Activated CD4-positive, alpha-beta memory T cell treated with anti-CD3 and anti-CD28 coated beads for 36 hours (primary cell): ENCODE results near the gene C12orf75. TPM values are rescaled to one million over a fixed set of nuclear protein-coding genes. Genes with fewer than 3 reads are reported as not detected.
"Not testable (repeated sequence)": the region's sequence is repeated elsewhere in the genome, so short reads cannot be mapped to it uniquely, and the experiment has no call there.

Experiments
- CTCF ChIA-PET: fragments of 350-600 bp; sonication (Branson Sonifier 250); formaldehyde crosslinking; loops from one replicate; lab custom pipeline; 2021; ENCODE audit warnings: antibody characterized with exemption, inconsistent platforms; lab: Charles Lee
- POLR2A ChIA-PET: fragments of 350-600 bp; sonication (Branson Sonifier 250); formaldehyde crosslinking; loops from one replicate; lab custom pipeline; 2021; ENCODE audit warnings: antibody characterized with exemption; lab: Charles Lee
- DNase-seq: peaks from one replicate; pipeline ENCODE4 v3.0.0-alpha.2; 2020
- H3K27ac Mint-ChIP-seq: one replicate; pipeline ENCODE4 v1.8.0; 2021; ENCODE audit warnings: mixed read lengths
- H3K27me3 Mint-ChIP-seq: one replicate; pipeline ENCODE4 v1.8.0; 2021; ENCODE audit warnings: mixed read lengths
- H3K36me3 Mint-ChIP-seq: one replicate; pipeline ENCODE4 v1.8.0; 2021; ENCODE audit warnings: mixed read lengths
- H3K4me1 Mint-ChIP-seq: one replicate; pipeline ENCODE4 v1.8.0; 2021; ENCODE audit warnings: low read depth, mixed read lengths
- H3K4me3 Mint-ChIP-seq: one replicate; pipeline ENCODE4 v1.8.0; 2021; ENCODE audit warnings: mild to moderate bottlenecking, mixed read lengths
- H3K9me3 Mint-ChIP-seq: one replicate; pipeline ENCODE4 v1.8.0; 2021; ENCODE audit warnings: mixed read lengths
- intact Hi-C: fragments of 100-400 bp; cut with micrococcal nuclease; formaldehyde crosslinking; loops from one replicate; pipeline ENCODE4 v1.15.1; 2023
- total RNA-seq, 2 experiments: library from RNA; stranded (reverse); gene quantifications; one replicate each; pipeline ENCODE4 v1.2.3, GENCODE V29; 2021

C12orf75 gene
- total RNA-seq, 2 experiments from 2014 or later: 73.7 to 79.7 TPM

DNA sequence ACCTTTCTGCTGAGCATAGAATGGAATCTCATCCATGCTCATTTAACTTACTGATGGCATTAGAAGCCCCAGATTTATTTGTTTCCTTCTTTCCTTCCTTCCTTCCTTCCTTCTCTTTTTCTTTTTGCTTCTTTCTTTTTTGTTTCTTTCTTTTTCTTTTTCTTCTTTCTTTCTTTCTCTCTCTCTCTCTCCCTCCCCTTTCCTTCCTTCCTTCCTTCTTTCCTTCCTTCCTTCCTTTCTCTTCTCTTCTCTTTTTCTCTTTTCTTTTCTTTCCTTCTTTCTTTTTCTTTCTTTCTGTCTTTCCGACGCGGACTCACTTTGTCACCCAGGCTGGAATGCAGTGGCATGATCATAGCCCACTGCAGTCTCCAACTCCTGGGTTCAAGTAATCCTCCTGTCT is 55.9 kb downstream of the C12orf75 start:
- no peak for DNase-seq
- Mint-ChIP-seq H3K27me3 (no peaks in the 10 kb centered on the region), H3K4me1 (no peaks in the 10 kb centered on the region), H3K36me3 (no peaks in the 10 kb centered on the region), H3K27ac (no peak overlapping the region), H3K4me3 (no peak overlapping the region), H3K9me3 (no peaks in the 10 kb centered on the region)
- CTCF ChIA-PET: no interaction called here
- POLR2A ChIA-PET: no interaction called here
- intact Hi-C loops: no loop called here

DNA sequence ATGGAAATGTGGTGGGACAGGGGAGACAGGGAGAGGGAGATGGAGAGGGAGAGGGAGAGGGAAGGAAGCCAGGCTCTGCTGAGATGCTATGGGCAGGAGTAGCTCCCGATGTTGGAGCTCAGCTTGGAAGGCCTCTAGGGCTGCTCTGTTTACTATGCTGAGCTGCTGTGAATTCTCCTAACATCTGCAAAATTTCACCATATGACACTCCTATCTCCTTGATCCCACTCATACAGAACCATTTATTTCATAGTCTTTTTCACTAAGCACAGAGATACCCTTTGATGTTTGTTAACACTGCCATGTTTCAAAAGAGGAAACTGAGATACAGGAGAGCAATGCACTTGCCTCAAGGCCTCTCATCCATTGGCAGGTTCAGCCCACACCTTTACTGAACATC is 60.7 kb downstream of the C12orf75 start:
- CTCF ChIA-PET: interaction anchor here (0.9 to 1.0 kb wide), 2 partner anchors 8 to 11 kb away, joined by 3 to 4 read pairs; no protein-coding TSS in a partner anchor
- no peak overlapping the region for H3K4me3 Mint-ChIP-seq
- no peaks in the 10 kb centered on the region for H3K4me1 Mint-ChIP-seq
- POLR2A ChIA-PET: no interaction called here
- H3K27me3 Mint-ChIP-seq: no peaks in the 10 kb centered on the region
- H3K9me3 Mint-ChIP-seq: no peaks in the 10 kb centered on the region
- no peak overlapping the region for H3K27ac Mint-ChIP-seq
- intact Hi-C loops: no loop called here
- DNase-seq: no peak
- H3K36me3 Mint-ChIP-seq: no peaks in the 10 kb centered on the region

DNA sequence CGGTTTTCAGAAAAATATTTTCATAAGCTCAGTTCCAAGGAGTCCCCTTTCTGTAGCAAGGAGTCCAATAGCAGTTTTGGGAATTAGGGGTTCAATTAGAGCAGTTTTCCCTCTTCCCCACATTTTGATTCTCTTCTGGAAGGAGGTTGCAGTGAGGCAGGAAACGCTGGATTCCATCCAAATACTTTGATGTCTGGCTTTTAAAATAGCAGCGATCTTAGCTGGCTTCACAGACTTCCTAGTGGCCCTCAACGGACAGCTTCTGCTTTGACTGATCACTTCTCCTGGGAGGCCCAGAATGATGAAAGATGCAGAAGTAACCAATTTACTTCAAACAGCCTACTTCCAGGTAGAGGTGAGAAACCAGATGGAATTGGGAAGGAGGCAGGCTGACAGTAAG is 63.1 kb downstream of the C12orf75 start:
- Mint-ChIP-seq H3K4me3 (no peak overlapping the region), H3K4me1 (no peaks in the 10 kb centered on the region), H3K36me3 (peaks cover 7% of the 10 kb centered on the region), H3K9me3 (peaks cover 10% of the 10 kb centered on the region), H3K27ac (no peak overlapping the region), H3K27me3 (no peaks in the 10 kb centered on the region)
- ChIA-PET CTCF (no interaction called here), POLR2A (no interaction called here)
- DNase-seq: no peak
- intact Hi-C loops: no loop called here

- Mint-ChIP-seq H3K9me3 (peaks cover 17% of the 10 kb centered on the region), H3K4me1 (no peaks in the 10 kb centered on the region), H3K36me3 (peaks cover 12% of the 10 kb centered on the region), H3K4me3 (no peak overlapping the region), H3K27ac (no peak overlapping the region), H3K27me3 (no peaks in the 10 kb centered on the region)
- ChIA-PET CTCF (no interaction called here), POLR2A (no interaction called here)
- DNase-seq: no peak
- intact Hi-C loops: no loop called here
These were observed 65.5 kb downstream of the C12orf75 start for GRCh38 chr12:105396024-105396423.

GRCh38 chr12:105396983-105397382 is 66.5 kb downstream of the C12orf75 start:
- H3K36me3 Mint-ChIP-seq: peaks cover 12% of the 10 kb centered on the region
- intact Hi-C loops: no loop called here
- no peak for DNase-seq
- CTCF ChIA-PET: interaction anchor here (1.4 kb wide), 1 partner anchor 24 kb away, joined by 4 read pairs; no protein-coding TSS in a partner anchor
- H3K9me3 Mint-ChIP-seq: peaks cover 17% of the 10 kb centered on the region
- H3K4me3 Mint-ChIP-seq: no peak overlapping the region
- H3K4me1 Mint-ChIP-seq: no peaks in the 10 kb centered on the region
- no peaks in the 10 kb centered on the region for H3K27me3 Mint-ChIP-seq
- H3K27ac Mint-ChIP-seq: no peak overlapping the region
- POLR2A ChIA-PET: no interaction called here

DNA sequence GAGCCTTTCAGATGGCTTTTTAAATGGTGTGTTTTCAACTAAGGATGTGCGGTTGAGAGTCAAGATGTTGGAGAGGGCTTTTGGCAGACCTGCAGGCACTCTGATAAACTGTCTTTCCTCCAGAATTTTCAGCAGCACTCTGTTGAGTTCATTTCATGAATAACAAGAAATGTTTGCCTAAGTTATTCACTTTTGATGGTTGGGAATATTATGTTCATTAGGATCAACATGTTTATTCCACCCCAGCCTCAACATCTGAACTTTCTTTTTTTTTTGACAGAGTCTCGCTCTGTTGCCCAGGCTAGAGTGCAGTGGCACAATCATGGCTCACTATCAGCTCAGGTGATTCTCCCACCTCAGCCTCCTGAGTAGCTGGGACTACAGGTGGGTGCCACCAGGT is 68.4 kb downstream of the C12orf75 start:
- Mint-ChIP-seq H3K4me3 (no peak overlapping the region), H3K9me3 (peaks cover 17% of the 10 kb centered on the region), H3K27ac (no peak overlapping the region), H3K4me1 (no peaks in the 10 kb centered on the region), H3K27me3 (no peaks in the 10 kb centered on the region), H3K36me3 (peaks cover 12% of the 10 kb centered on the region)
- ChIA-PET POLR2A (no interaction called here), CTCF (no interaction called here)
- DNase-seq: no peak
- intact Hi-C loops: no loop called here

DNA sequence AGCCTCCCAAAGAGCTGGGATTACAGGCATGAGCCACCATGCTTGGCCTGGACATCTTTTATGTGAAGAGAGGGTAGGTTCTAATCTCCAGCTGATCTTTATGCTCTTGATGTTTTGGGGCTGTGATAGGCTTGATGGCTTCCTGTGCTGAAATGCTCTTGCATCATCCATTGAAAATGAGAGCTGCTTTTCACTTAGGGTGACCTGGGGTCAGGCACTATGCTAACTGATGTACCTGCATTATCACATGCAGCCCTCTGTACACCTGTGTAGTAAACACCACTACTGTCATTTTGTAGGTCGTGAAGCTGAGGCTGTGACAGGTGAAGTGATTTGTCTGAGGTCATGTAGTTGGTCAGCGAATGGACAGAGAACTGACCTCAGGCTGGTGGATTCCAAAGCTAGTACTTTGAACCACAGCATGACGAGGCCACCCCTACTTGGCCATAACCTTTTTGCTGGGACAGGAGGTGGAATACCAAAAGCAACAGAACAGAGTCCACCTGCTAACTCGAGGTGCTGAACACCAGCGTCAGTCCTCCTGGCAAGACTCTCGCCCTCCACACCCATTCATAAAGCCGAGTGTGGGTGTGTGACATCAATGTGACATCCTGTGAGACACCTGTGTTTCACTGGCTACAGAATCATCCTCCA is 69.1 kb downstream of the C12orf75 start:
- CTCF ChIA-PET: interaction anchor here (0.8 kb wide), 1 partner anchor 9 kb away, joined by 3 read pairs; no protein-coding TSS in a partner anchor
- peaks cover 23% of the 10 kb centered on the region for H3K9me3 Mint-ChIP-seq

GRCh38 chr12:105400227-105400626 is 69.7 kb downstream of the C12orf75 start:
- no peaks in the 10 kb centered on the region for H3K4me1 Mint-ChIP-seq
- no peak overlapping the region for H3K4me3 Mint-ChIP-seq
- H3K36me3 Mint-ChIP-seq: peaks cover 15% of the 10 kb centered on the region
- no peak for DNase-seq
- no peak overlapping the region for H3K27ac Mint-ChIP-seq
- CTCF ChIA-PET: interaction anchor here (0.8 kb wide), 1 partner anchor 10 kb away, joined by 3 read pairs; no protein-coding TSS in a partner anchor
- H3K27me3 Mint-ChIP-seq: no peaks in the 10 kb centered on the region
- intact Hi-C loops: no loop called here
- POLR2A ChIA-PET: no interaction called here
- H3K9me3 Mint-ChIP-seq: peaks cover 24% of the 10 kb centered on the region

More for the DNA sequence above, 69.1 kb downstream of the C12orf75 start:
- Mint-ChIP-seq H3K27ac (no peak overlapping the region), H3K27me3 (no peaks in the 10 kb centered on the region), H3K4me3 (no peak overlapping the region), H3K4me1 (no peaks in the 10 kb centered on the region), H3K36me3 (peaks cover 14% of the 10 kb centered on the region)
- POLR2A ChIA-PET: no interaction called here
- DNase-seq: no peak
- intact Hi-C loops: no loop called here

DNA sequence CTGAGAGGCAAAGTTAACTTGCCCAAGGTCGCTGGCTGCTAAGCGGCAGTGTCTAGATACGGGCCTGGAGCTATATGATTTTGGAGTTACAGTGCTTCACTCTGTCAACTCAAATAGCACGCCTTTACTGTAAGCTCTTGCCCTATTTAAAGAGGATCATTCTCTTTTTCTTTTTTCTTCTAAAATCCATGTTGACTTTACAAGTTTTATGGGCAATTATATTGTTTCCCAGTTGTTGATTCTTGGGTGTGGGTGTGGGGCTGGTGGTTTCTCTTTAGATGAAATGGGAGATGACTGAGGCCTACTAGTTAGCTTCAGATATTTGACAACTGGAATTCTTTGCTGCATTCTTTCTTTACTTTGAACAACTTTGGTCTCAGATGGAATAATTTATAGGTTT is 70.7 kb downstream of the C12orf75 start:
- no peak for DNase-seq
- ChIA-PET CTCF (no interaction called here), POLR2A (no interaction called here)
- Mint-ChIP-seq H3K27me3 (no peaks in the 10 kb centered on the region), H3K27ac (no peak overlapping the region), H3K4me3 (no peak overlapping the region), H3K36me3 (peaks cover 15% of the 10 kb centered on the region), H3K9me3 (peaks cover 24% of the 10 kb centered on the region), H3K4me1 (no peaks in the 10 kb centered on the region)
- intact Hi-C loops: no loop called here

DNA sequence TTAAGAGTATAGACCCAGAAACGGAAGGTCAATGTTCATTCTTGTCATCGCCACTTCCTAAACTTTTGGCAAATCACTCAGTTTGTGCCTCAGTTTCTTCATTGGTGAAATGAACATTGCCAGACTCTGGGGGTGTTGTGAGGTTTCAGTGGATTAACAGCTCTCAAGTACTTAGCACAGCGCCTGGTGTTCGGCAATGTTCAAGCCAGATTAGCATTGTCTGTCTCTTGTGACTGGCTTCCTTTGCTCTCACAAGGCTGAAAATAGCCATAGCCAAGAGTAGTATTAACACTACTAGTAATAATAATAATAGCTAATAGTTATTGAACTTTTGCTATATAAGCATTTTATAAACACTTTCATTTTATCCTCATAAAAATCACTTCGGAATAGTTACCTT is 71.9 kb downstream of the C12orf75 start:
- H3K36me3 Mint-ChIP-seq: peaks cover 15% of the 10 kb centered on the region
- no peak overlapping the region for H3K27ac Mint-ChIP-seq
- H3K27me3 Mint-ChIP-seq: no peaks in the 10 kb centered on the region
- ChIA-PET POLR2A (no interaction called here), CTCF (interaction anchor here (1.0 kb wide), 1 partner anchor 18 kb away, joined by 3 read pairs; no protein-coding TSS in a partner anchor)
- intact Hi-C loops: no loop called here
- no peaks in the 10 kb centered on the region for H3K4me1 Mint-ChIP-seq
- peaks cover 24% of the 10 kb centered on the region for H3K9me3 Mint-ChIP-seq
- no peak for DNase-seq
- H3K4me3 Mint-ChIP-seq: no peak overlapping the region

- Mint-ChIP-seq H3K9me3 (peaks cover 18% of the 10 kb centered on the region), H3K4me1 (no peaks in the 10 kb centered on the region), H3K27ac (no peak overlapping the region), H3K27me3 (no peaks in the 10 kb centered on the region), H3K36me3 (peaks cover 13% of the 10 kb centered on the region), H3K4me3 (no peak overlapping the region)
- ChIA-PET CTCF (interaction anchor here (1.0 kb wide), 1 partner anchor 18 kb away, joined by 3 read pairs; no protein-coding TSS in a partner anchor), POLR2A (no interaction called here)
- no peak for DNase-seq
- intact Hi-C loops: no loop called here
These were observed 72.6 kb downstream of the C12orf75 start for GRCh38 chr12:105403095-105403494.

- H3K27ac Mint-ChIP-seq, H3K27me3 Mint-ChIP-seq, H3K36me3 Mint-ChIP-seq, CTCF ChIA-PET, POLR2A ChIA-PET, H3K4me3 Mint-ChIP-seq, intact Hi-C loops, H3K4me1 Mint-ChIP-seq, H3K9me3 Mint-ChIP-seq, DNase-seq: not testable (repeated sequence)
These were observed 73.6 kb downstream of the C12orf75 start for GRCh38 chr12:105404134-105404533.

DNA sequence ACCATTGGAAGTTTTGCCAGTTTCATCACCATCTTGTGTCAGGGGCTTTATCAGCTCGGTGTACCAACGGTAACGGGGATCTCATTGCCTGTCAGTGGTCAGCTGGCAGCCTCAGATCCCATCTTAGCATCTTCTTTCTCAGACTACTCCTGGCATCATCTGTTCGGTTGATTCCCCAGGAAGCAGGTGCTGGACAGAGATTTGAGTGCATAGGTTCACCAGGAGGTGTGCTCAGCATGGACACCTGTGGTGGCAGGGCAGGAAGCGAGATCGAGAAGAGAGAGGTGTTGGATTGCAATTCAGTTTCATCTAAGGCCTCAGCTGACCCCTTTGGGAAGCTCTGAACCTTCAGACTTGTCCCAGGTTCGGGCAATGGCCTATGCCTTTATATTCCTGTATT is 76.0 kb downstream of the C12orf75 start:
- Mint-ChIP-seq H3K9me3 (peaks cover 7% of the 10 kb centered on the region), H3K27me3 (no peaks in the 10 kb centered on the region), H3K27ac (no peak overlapping the region), H3K4me3 (no peak overlapping the region), H3K36me3 (peaks cover 3% of the 10 kb centered on the region), H3K4me1 (peaks cover 15% of the 10 kb centered on the region)
- intact Hi-C loops: no loop called here
- DNase-seq: no peak
- ChIA-PET CTCF (interaction anchor here (1.0 kb wide), 1 partner anchor 14 kb away, joined by 4 read pairs; no protein-coding TSS in a partner anchor), POLR2A (no interaction called here)
